VCaP (cell line): ENCODE data around the gene IQSEC1.

ENCODE experiments used
- H3K27ac ChIP-seq: fragments of 450-650 bp; 2 replicates; pipeline ENCODE4 v1.5.1; 2017
- TF ChIP-seq, protein P1 (sequence below): fragments of 450-650 bp; conservative IDR thresholded peaks from 2 replicates; pipeline ENCODE4 v1.5.1; 2017; ENCODE audit warnings: mild to moderate bottlenecking, moderate library complexity

IQSEC1 gene

GRCh38 chr3:13105896-13106250 lies 32.6 kb upstream of the IQSEC1 start:
- TF ChIP-seq, protein P1, sequence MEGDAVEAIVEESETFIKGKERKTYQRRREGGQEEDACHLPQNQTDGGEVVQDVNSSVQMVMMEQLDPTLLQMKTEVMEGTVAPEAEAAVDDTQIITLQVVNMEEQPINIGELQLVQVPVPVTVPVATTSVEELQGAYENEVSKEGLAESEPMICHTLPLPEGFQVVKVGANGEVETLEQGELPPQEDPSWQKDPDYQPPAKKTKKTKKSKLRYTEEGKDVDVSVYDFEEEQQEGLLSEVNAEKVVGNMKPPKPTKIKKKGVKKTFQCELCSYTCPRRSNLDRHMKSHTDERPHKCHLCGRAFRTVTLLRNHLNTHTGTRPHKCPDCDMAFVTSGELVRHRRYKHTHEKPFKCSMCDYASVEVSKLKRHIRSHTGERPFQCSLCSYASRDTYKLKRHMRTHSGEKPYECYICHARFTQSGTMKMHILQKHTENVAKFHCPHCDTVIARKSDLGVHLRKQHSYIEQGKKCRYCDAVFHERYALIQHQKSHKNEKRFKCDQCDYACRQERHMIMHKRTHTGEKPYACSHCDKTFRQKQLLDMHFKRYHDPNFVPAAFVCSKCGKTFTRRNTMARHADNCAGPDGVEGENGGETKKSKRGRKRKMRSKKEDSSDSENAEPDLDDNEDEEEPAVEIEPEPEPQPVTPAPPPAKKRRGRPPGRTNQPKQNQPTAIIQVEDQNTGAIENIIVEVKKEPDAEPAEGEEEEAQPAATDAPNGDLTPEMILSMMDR, result peak; percentile 21

GRCh38 chr3:13105181-13105895 lies 32.1 kb upstream of the IQSEC1 start:
- TF ChIP-seq, protein P1, result no peak

More at GRCh38 chr3:13105896-13106250, 32.6 kb upstream of the IQSEC1 start:
- peak overlapping the region; percentile 100 for H3K27ac ChIP-seq

DNA sequence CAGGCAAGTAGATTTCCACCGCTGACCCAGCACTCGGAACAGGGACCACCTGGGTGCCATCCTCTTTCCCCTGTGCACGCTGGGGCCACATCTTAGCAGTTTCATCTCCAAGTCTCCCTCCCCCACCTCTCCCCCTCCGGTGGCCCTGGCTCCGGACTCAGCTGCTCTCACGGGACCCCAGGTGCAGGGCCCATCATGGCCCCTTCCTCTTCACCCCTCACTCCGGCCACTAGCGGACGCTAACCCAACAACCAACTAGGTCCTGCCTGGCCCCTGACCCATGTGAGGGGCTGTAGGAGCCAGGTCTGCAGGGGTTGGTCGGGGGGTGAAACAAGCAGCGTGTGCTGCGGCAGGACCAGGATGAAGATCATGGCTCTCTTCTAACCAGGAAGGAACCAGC lies 31.3 kb upstream of the IQSEC1 start:
- TF ChIP-seq, protein P1, result no peak
- peak overlapping the region; percentile 100 for H3K27ac ChIP-seq

More at GRCh38 chr3:13105181-13105895, 32.1 kb upstream of the IQSEC1 start:
- H3K27ac ChIP-seq, result peak overlapping the region; percentile 100

DNA sequence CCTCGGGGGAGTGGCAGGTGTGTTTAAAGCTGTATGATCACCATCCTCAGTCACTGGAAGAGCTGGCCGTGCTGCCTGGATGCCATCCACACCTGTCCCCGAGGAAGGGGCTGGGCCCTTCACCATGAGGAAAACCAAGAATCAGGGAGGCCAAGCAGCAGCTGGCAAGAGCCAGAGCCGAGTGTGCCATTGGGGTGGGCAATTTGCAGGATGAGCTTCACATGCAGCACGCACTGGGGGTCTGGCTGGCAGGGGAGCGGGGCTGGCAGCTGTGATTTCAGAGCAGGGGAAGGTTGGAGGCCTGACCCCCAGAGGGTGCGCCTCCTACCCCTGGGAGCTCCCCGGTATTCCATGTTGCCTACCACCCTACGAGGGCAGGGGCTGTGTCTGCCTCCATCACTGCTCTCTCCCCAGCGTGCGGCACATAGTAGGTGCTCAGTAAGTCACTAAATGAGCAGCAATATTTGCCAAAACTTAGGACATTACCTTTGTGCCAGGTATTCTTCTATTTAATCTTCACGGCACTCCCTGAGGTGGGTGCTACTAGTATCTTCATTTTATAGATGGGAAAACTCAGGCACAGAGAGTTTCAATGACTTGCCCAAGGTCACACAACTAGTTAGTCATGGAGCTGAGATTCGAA lies 30.3 kb upstream of the IQSEC1 start:
- H3K27ac ChIP-seq, result peak overlapping the region; percentile 100; the same call in 1 of the 2 replicates
- TF ChIP-seq, protein P1, result no peak

- TF ChIP-seq, protein P1, result no peak
- H3K27ac ChIP-seq, result peak overlapping the region; percentile 100; the same call in 1 of the 2 replicates
Observed at GRCh38 chr3:13102386-13103345, 29.4 kb upstream of the IQSEC1 start.

- TF ChIP-seq, protein P1, result no peak
- no peak overlapping the region for H3K27ac ChIP-seq
Observed at GRCh38 chr3:13099707-13100106, 26.5 kb upstream of the IQSEC1 start.
